Endothelial cell of umbilical vein (primary cell): ENCODE measurements around the gene VPREB3. TPM values are rescaled to one million over a fixed set of nuclear protein-coding genes. Genes with fewer than 3 reads are reported as not detected.
A peak's percentile ranks its signal among the peaks of the same experiment; 100 is the strongest.

Experiments used
- BruUV-seq: library from RNA; stranded (reverse); fragments of 400-500 nt; replicated peaks from 2 replicates; lab custom pipeline; 2021; lab: Mats Ljungman, UMichigan
- CTCF ChIA-PET: fragments of 300-600, 350-600 bp; sonication (Branson Sonifier 250); formaldehyde crosslinking; loops from one replicate; lab custom pipeline; 2021; ENCODE audit warnings: antibody characterized with exemption, inconsistent platforms; lab: Charles Lee
- POLR2A ChIA-PET: fragments of 300-600, 350-600 bp; sonication (Branson Sonifier 250); formaldehyde crosslinking; loops from one replicate; lab custom pipeline; 2021; ENCODE audit warnings: antibody characterized with exemption, inconsistent platforms; lab: Charles Lee
- DNase-seq: peaks from one replicate; pipeline ENCODE4 v3.0.0-alpha.2; 2011; ENCODE audit warnings: low read depth, low spot score
- FAIRE-seq: peaks from 2 replicates; lab custom pipeline; 2011; peaks lifted over from hg19 to GRCh38; lab: Jason Lieb, UNC
- H2AFZ ChIP-seq: 2 replicates; pipeline ENCODE4 v1.6.0; 2012; ENCODE audit warnings: low read depth, low read length, control low read depth, inconsistent platforms
- H3K27ac ChIP-seq: 2 replicates; pipeline ENCODE4 v1.5.1; 2011; ENCODE audit warnings: low read depth, mild to moderate bottlenecking, control low read depth, low read length, moderate library complexity; ENCODE audit not compliant: insufficient read depth
- H3K27me3 ChIP-seq, 2 experiments: 2 replicates each; pipeline versions ENCODE4 v1.6.0 to v1.6.1; 2011; ENCODE audit warnings: low read length in 2 of 2, mixed read lengths in 1 of 2; ENCODE audit not compliant: control insufficient read depth in 2 of 2, insufficient read depth in 2 of 2
- H3K36me3 ChIP-seq, 2 experiments: 2 replicates in 1 of 2; 3 replicates in 1 of 2; pipeline ENCODE4 v1.5.1; 2011; ENCODE audit warnings: low read length in 2 of 2, mild to moderate bottlenecking in 1 of 2, moderate library complexity in 1 of 2; ENCODE audit not compliant: control insufficient read depth in 2 of 2, insufficient read depth in 2 of 2; ENCODE audit errors: extremely low read depth in 1 of 2
- H3K4me1 ChIP-seq: 3 replicates; pipeline ENCODE4 v1.5.1; 2011; ENCODE audit warnings: mild to moderate bottlenecking, low read length; ENCODE audit not compliant: control insufficient read depth, insufficient read depth; ENCODE audit errors: extremely low read depth
- H3K4me2 ChIP-seq: 2 replicates; pipeline ENCODE4 v1.6.1; 2011; ENCODE audit warnings: low read length, control low read depth, mixed read lengths; ENCODE audit not compliant: insufficient read depth
- H3K4me3 ChIP-seq, 3 experiments: fragments of 200-600 bp in 1 of 3; sonication (generic), shearing (Covaris generic) in 1 of 3; replicated peaks in 1 of 3; 2 replicates each; pipeline ENCODE4 v1.5.1; 2011 to 2016; ENCODE audit warnings: control low read depth in 3 of 3, low read length in 3 of 3, mild to moderate bottlenecking in 2 of 3, inconsistent platforms in 1 of 3, low read depth in 1 of 3, moderate library complexity in 1 of 3; ENCODE audit not compliant: insufficient read depth in 1 of 3
- H3K79me2 ChIP-seq: 2 replicates; pipeline ENCODE4 v1.6.0; 2012; ENCODE audit warnings: low read length, inconsistent platforms; ENCODE audit not compliant: control insufficient read depth, insufficient read depth
- H3K9ac ChIP-seq: replicated peaks from 2 replicates; pipeline ENCODE3; 2011; ENCODE audit warnings: low read length, control low read depth; ENCODE audit not compliant: insufficient read depth; ENCODE audit errors: extremely low read depth
- H3K9me1 ChIP-seq: replicated peaks from 3 replicates; pipeline ENCODE4 v1.6.0; 2011; ENCODE audit warnings: mild to moderate bottlenecking, low read length; ENCODE audit not compliant: control insufficient read depth, insufficient read depth; ENCODE audit errors: extremely low read depth
- H3K9me3 ChIP-seq: replicated peaks from 2 replicates; pipeline ENCODE4 v1.5.1; 2012; ENCODE audit warnings: low read length, inconsistent platforms; ENCODE audit not compliant: control insufficient read depth, insufficient read depth
- H4K20me1 ChIP-seq: replicated peaks from 2 replicates; pipeline ENCODE3; 2011; ENCODE audit warnings: mild to moderate bottlenecking, low read length; ENCODE audit not compliant: control insufficient read depth, insufficient read depth; ENCODE audit errors: extremely low read depth
- EZH2 ChIP-seq: IDR thresholded peaks from 2 replicates; pipeline ENCODE4 v1.6.1; 2012; ENCODE audit warnings: borderline replicate concordance, low read depth, mild to moderate bottlenecking, moderate library complexity, low read length, inconsistent platforms; ENCODE audit not compliant: severe bottlenecking
- FOS ChIP-seq: IDR thresholded peaks from 2 replicates; pipeline ENCODE4 v1.6.1; 2011; ENCODE audit warnings: mild to moderate bottlenecking, low read length, moderate library complexity, borderline replicate concordance; ENCODE audit not compliant: insufficient read depth
- GATA2 ChIP-seq: IDR thresholded peaks from 2 replicates; pipeline ENCODE4 v1.7.0; 2011; ENCODE audit warnings: low read depth, mild to moderate bottlenecking, moderate library complexity, mixed read lengths, low read length; ENCODE audit not compliant: insufficient read length, insufficient read depth
- JUN ChIP-seq: IDR thresholded peaks from 2 replicates; pipeline ENCODE4 v1.6.1; 2011; ENCODE audit warnings: borderline replicate concordance, low read depth; ENCODE audit not compliant: insufficient read length, insufficient read depth
- MYC ChIP-seq: IDR thresholded peaks from one replicate; pipeline ENCODE4 v1.6.1; 2011; ENCODE audit warnings: mild to moderate bottlenecking, low read depth, low read length
- POLR2A ChIP-seq: IDR thresholded peaks from 2 replicates; pipeline ENCODE4 v1.6.1; 2012; ENCODE audit warnings: low read depth, mild to moderate bottlenecking, control low read depth, low read length
- POLR2AphosphoS5 ChIP-seq: IDR thresholded peaks from 2 replicates; pipeline ENCODE4 v1.6.1; 2012; ENCODE audit warnings: low read depth, mild to moderate bottlenecking, control low read depth, low read length, moderate library complexity; ENCODE audit not compliant: insufficient read depth
- dilution Hi-C: fragments of 300-500 bp; cut with MboI; formaldehyde crosslinking; loops from one replicate; pipeline ENCODE4 v1.15.0; 2019; ENCODE audit warnings: low sequenced_read_pairs; ENCODE audit not compliant: extremely low pct_ligation_motif_present
- intact Hi-C: fragments of 100-400 bp; cut with micrococcal nuclease; formaldehyde crosslinking; loops from one replicate; pipeline ENCODE4 v1.10.0; 2022
- polyA plus RNA-seq, 4 experiments: library from polyadenylated mRNA; depleted of rRNA in 3 of 4; stranded (reverse) in 3 of 4; unstranded in 1 of 4; fragments of >200 nt; gene quantifications; 2 replicates each; pipeline versions ENCODE4 v1.2.1 to v1.2.3, GENCODE V29; 2011 to 2012; ENCODE audit warnings: missing spikeins in 1 of 4
- total RNA-seq: library from RNA; stranded (reverse); gene quantifications from 2 replicates; pipeline ENCODE4 v1.2.3, GENCODE V29; 2021
- TF ChIP-seq, protein P1 (sequence below), 2 donors: IDR thresholded peaks; 1 replicate in 1 of 2; 2 replicates in 1 of 2; pipeline ENCODE4 v1.5.1; 2011; ENCODE audit warnings: low read length in 2 of 2, mild to moderate bottlenecking in 2 of 2, moderate library complexity in 2 of 2, control low read depth in 1 of 2, inconsistent platforms in 1 of 2, low read depth in 1 of 2; ENCODE audit not compliant: insufficient read depth in 1 of 2; ENCODE audit errors: extremely low read depth in 1 of 2
- TF ChIP-seq, protein P2 (sequence below): IDR thresholded peaks from 2 replicates; pipeline ENCODE4 v1.6.1; 2011; ENCODE audit not compliant: insufficient read depth, insufficient read length

VPREB3 gene
- total and polyA plus RNA-seq, 2 donors (not counting 3 experiments of a cell fraction or from before 2014, with no cell fraction given) = not detected

DNA sequence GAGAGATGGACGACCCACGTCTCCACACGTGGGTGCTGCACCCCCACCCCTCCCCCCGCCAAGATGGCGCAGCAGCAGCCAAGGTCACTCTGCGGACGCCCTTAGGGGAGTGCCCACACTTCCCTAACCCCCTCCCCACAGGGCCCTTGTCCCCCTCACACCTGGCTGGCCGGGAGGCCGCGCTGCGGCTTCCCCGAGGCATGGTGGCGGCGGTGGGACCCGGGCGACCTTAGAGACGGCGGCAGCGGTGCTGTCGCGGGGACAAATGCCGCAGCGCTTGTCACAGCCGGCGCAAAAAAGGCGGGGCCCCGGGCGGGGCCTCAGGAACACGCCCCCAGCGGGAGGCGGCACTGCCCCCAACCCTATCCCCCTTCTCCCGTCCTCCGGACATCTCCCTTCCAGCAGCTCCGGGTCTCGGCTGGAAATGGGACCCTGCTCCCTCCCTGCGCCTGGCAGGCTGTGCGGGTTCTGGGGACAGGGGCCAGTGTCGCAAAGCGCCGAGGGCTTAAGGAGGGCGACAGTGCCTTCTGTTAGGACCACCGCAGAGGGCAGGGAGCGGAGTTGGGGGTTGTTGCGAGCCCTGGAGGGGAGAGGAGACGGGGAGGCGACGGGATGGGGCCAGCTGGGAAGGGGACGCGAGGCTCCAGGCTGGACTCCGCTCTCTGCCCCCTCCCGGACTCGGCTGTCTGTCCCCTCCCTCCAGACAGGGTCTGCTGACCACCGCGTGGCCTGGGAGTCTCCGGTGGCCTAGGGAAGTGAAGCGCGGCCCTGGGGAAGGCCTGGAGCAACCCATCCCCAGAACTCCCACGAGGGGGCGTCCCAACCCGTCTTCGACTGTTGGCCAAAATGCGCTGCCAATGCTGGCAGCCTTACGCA is 13.7 kb upstream of the VPREB3 start, which contains the start of gene CHCHD10:
Gene CHCHD10 (minus strand): TSS at position 300 of the 876 bp plus-strand sequence. CDS start 98 bp downstream, at position 202.
- dilution Hi-C loops (no loop called here), intact Hi-C loops (loop anchor here (1.0 to 5.0 kb wide), 4 partner anchors 17 to 226 kb away; partner anchors contain the start of genes DERL3 and ZNF70)
- ChIA-PET CTCF (interaction anchor here (0.7 to 4.6 kb wide), 5 partner anchors 13 to 82 kb away, joined by 3 to 63 read pairs (median 3); no protein-coding TSS in a partner anchor), POLR2A (no interaction called here)
- H2AFZ ChIP-seq = peak within 1 kb of the TSS; percentile 99
- H3K9me1 ChIP-seq = no peaks in the 10 kb centered on the region
- peak within 1 kb of the TSS; percentile 94 for H3K4me2 ChIP-seq
- peak; percentile 73 for DNase-seq
- H3K4me1 ChIP-seq = peaks cover 22% of the 10 kb centered on the region
- no peaks in the 10 kb centered on the region for H4K20me1 ChIP-seq
- H3K27ac ChIP-seq = peak within 1 kb of the TSS; percentile 43
- peak; percentile 64 for FAIRE-seq
- no peaks in the 10 kb centered on the region for H3K9me3 ChIP-seq
- H3K27me3 ChIP-seq = no peaks in the 10 kb centered on the region
- peak within 1 kb of the TSS; percentile 49 for H3K9ac ChIP-seq
- no TSS peak for BruUV-seq
- peak within 1 kb of the TSS; percentile 47 to 74 (median 55) for H3K4me3 ChIP-seq
- H3K36me3 ChIP-seq = peaks cover 0 to 3% of the 10 kb centered on the region in 2 experiments
- TF ChIP-seq, protein P1, sequence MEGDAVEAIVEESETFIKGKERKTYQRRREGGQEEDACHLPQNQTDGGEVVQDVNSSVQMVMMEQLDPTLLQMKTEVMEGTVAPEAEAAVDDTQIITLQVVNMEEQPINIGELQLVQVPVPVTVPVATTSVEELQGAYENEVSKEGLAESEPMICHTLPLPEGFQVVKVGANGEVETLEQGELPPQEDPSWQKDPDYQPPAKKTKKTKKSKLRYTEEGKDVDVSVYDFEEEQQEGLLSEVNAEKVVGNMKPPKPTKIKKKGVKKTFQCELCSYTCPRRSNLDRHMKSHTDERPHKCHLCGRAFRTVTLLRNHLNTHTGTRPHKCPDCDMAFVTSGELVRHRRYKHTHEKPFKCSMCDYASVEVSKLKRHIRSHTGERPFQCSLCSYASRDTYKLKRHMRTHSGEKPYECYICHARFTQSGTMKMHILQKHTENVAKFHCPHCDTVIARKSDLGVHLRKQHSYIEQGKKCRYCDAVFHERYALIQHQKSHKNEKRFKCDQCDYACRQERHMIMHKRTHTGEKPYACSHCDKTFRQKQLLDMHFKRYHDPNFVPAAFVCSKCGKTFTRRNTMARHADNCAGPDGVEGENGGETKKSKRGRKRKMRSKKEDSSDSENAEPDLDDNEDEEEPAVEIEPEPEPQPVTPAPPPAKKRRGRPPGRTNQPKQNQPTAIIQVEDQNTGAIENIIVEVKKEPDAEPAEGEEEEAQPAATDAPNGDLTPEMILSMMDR (IDR thresholded peaks at IDR 0.05; ENCODE audit: extremely low read depth in 1 of 2, insufficient read depth in 1 of 2, low read depth in 1 of 2, low read length in 2 of 2) = peak; percentile 81 to 93
- TF ChIP-seq POLR2AphosphoS5 = peak; percentile 18
- TF ChIP-seq FOS = no peak
- no peak for TF ChIP-seq MYC
- TF ChIP-seq EZH2 = no peak
- TF ChIP-seq POLR2A = peak; percentile 62
- TF ChIP-seq GATA2 = no peak
- TF ChIP-seq JUN = no peak
- TF ChIP-seq, protein P2, sequence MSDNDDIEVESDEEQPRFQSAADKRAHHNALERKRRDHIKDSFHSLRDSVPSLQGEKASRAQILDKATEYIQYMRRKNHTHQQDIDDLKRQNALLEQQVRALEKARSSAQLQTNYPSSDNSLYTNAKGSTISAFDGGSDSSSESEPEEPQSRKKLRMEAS = peak; percentile 7
- H3K79me2 ChIP-seq = peaks cover 2% of the 10 kb centered on the region
